ENCODE measurements around the gene IRF4.

GRCh38 chr6:394641-395289 lies 3.2 kb downstream of the IRF4 start:
- TF ChIP-seq POLR2A (IDR thresholded peaks at IDR 0.05; ENCODE audit: low read length) = no peak
- no peak for TF ChIP-seq GATA1 (IDR thresholded peaks at IDR 0.05; ENCODE audit: low read depth, low read length)
